GM12878 (cell line): ENCODE measurements around the gene DMRT2. TPM values are rescaled to one million over a fixed set of nuclear protein-coding genes. Genes with fewer than 3 reads are reported as not detected.

Experiments used
- ATAC-seq: fragments of 200-7000 bp; cut with Tn5 transposase; 3 replicates; pipeline ENCODE4 v1.9.1; 2020; ENCODE audit warnings: mild to moderate bottlenecking, moderate library complexity
- BruUV-seq: library from RNA; stranded (reverse); fragments of 400-500 nt; replicated peaks from 2 replicates; lab custom pipeline; 2021; lab: Mats Ljungman, UMichigan
- CTCF ChIA-PET: fragments of 300-600 bp; sonication (Branson Sonifier 250); formaldehyde crosslinking; extraction: SDS; loops from one replicate; lab custom pipeline; 2021; ENCODE audit warnings: inconsistent platforms; lab: Yijun Ruan, JAX
- POLR2A ChIA-PET: fragments of 350-600 bp; formaldehyde crosslinking; extraction: SDS; loops from one replicate; lab custom pipeline; 2021; ENCODE audit warnings: inconsistent platforms; lab: Charles Lee
- RAD21 ChIA-PET: fragments of 300-600 bp; sonication (Branson Sonifier 250); formaldehyde crosslinking; loops from one replicate; lab custom pipeline; 2023; ENCODE audit warnings: antibody characterized with exemption; ENCODE audit not compliant: unreplicated experiment; lab: Charles Lee
- SMC1A ChIA-PET: fragments of 300-600 bp; sonication (Branson Sonifier 250); formaldehyde crosslinking; loops from one replicate; lab custom pipeline; 2023; ENCODE audit not compliant: unreplicated experiment, uncharacterized antibody; lab: Charles Lee
- DNase-seq: peaks from one replicate; pipeline ENCODE4 v3.0.0-alpha.2; 2011; ENCODE audit warnings: low read depth, low spot score
- FAIRE-seq: peaks from 3 replicates; lab custom pipeline; 2011; peaks lifted over from hg19 to GRCh38; lab: Jason Lieb, UNC
- H2AFZ ChIP-seq: 2 replicates; pipeline ENCODE4 v1.6.0; 2011; ENCODE audit warnings: low read depth, low read length, control low read depth; ENCODE audit not compliant: control insufficient read depth
- H3K27ac ChIP-seq: 2 replicates; pipeline ENCODE4 v1.5.1; 2011; ENCODE audit warnings: control low read depth; ENCODE audit not compliant: control insufficient read depth, insufficient read depth
- H3K27me3 ChIP-seq, 2 experiments: replicated peaks in 1 of 2; 2 replicates each; pipeline versions ENCODE4 v1.6.0 to v1.6.1; 2011; ENCODE audit warnings: low read length in 1 of 2; ENCODE audit not compliant: control insufficient read depth in 2 of 2, insufficient read depth in 2 of 2
- H3K36me3 ChIP-seq, 2 experiments: 2 replicates each; pipeline ENCODE4 v1.5.1; 2011; ENCODE audit warnings: low read length in 1 of 2; ENCODE audit not compliant: control insufficient read depth in 2 of 2, insufficient read depth in 2 of 2
- H3K4me1 ChIP-seq: 2 replicates; pipeline ENCODE4 v1.6.1; 2011; ENCODE audit warnings: mild to moderate bottlenecking, low read length, moderate library complexity, mixed read lengths; ENCODE audit not compliant: control insufficient read depth, insufficient read depth
- H3K4me2 ChIP-seq: 2 replicates; pipeline ENCODE4 v1.6.0; 2011; ENCODE audit warnings: control low read depth; ENCODE audit not compliant: control insufficient read depth, insufficient read depth
- H3K4me3 ChIP-seq: fragments of 200-600 bp; sonication (generic); 2 replicates; pipeline ENCODE4 v1.5.1; 2016
- H3K79me2 ChIP-seq: 2 replicates; pipeline ENCODE4 v1.6.0; 2011; ENCODE audit warnings: low read length; ENCODE audit not compliant: control insufficient read depth, insufficient read depth
- H3K9ac ChIP-seq: 2 replicates; pipeline ENCODE4 v1.8.0; 2011; ENCODE audit warnings: low read length, control low read depth, mixed read lengths; ENCODE audit not compliant: control insufficient read depth, insufficient read depth
- H3K9me3 ChIP-seq: replicated peaks from 3 replicates; pipeline ENCODE4 v1.5.1; 2011; ENCODE audit warnings: mild to moderate bottlenecking, low read length; ENCODE audit not compliant: control insufficient read depth, insufficient read depth
- H4K20me1 ChIP-seq: 2 replicates; pipeline ENCODE4 v1.6.0; 2011; ENCODE audit not compliant: control insufficient read depth, insufficient read depth
- NR2F1 ChIP-seq: fragments of 450-650 bp; conservative IDR thresholded peaks from 2 replicates; pipeline ENCODE4 v1.6.1; 2017; ENCODE audit warnings: mild to moderate bottlenecking
- POLR2A ChIP-seq: IDR thresholded peaks from 2 replicates; pipeline ENCODE4 v1.6.1; 2011; ENCODE audit warnings: low read depth, mild to moderate bottlenecking, low read length
- POLR2AphosphoS5 ChIP-seq: IDR thresholded peaks from 2 replicates; pipeline ENCODE4 v1.6.1; 2011; ENCODE audit warnings: mild to moderate bottlenecking, low read length, inconsistent platforms
- SREBF2 ChIP-seq: IDR thresholded peaks from 2 replicates; pipeline ENCODE4 v1.6.1; 2012; ENCODE audit warnings: mild to moderate bottlenecking, low read length
- TCF3 ChIP-seq: IDR thresholded peaks from 2 replicates; pipeline ENCODE4 v1.6.1; 2012; ENCODE audit warnings: low read depth, mild to moderate bottlenecking, low read length, borderline replicate concordance; ENCODE audit not compliant: insufficient read depth
- TCF7 ChIP-seq: IDR thresholded peaks from 2 replicates; pipeline ENCODE4 v1.6.1; 2014; ENCODE audit warnings: antibody characterized with exemption, borderline replicate concordance
- ZNF384 ChIP-seq: IDR thresholded peaks from 2 replicates; pipeline ENCODE4 v1.6.1; 2012; ENCODE audit warnings: low read depth, mild to moderate bottlenecking, low read length, improper control_type of control experiment, borderline replicate concordance
- ZZZ3 ChIP-seq: IDR thresholded peaks from 2 replicates; pipeline ENCODE4 v1.6.1; 2011; ENCODE audit warnings: low read depth; ENCODE audit not compliant: control insufficient read depth, insufficient read length
- WGBS: methylation state at CpG from one replicate; pipeline ENCODE4 v1.1.6; 2016; ENCODE audit warnings: low lambda C conversion rate; ENCODE audit not compliant: insufficient replicate concordance, insufficient coverage; ENCODE audit errors: missing lambda C conversion rate; 5-methylcytosine and 5-hydroxymethylcytosine counted together
- in situ Hi-C: fragments of 300-500 bp; cut with MboI; formaldehyde crosslinking; loops from 9 replicates; pipeline ENCODE4 v1.14.3; 2018; ENCODE audit warnings: mixed read lengths
- intact Hi-C: fragments of 100-400 bp; cut with micrococcal nuclease; formaldehyde crosslinking; loops from one replicate; pipeline ENCODE4 v1.14.2; 2022; ENCODE audit not compliant: unreplicated experiment
- polyA plus RNA-seq, 11 experiments: library from polyadenylated mRNA; depleted of rRNA in 4 of 11; unstranded in 6 of 11; stranded (reverse) in 5 of 11; fragments of >200 nt; fragmentation: Nextera tagmentation in 4 of 11; fragmentation: Illumina TruSeq in 1 of 11; extraction: Ambion mirVana in 4 of 11; extraction: Trizol in 1 of 11; gene quantifications; 1 replicate in 1 of 11; 2 replicates in 10 of 11; pipeline versions ENCODE4 v1.2.1 to v1.2.3, GENCODE V29; 2011 to 2016; ENCODE audit warnings: inconsistent platforms in 2 of 11, missing spikeins in 2 of 11, low read depth in 1 of 11
- total RNA-seq, 4 experiments: library from RNA; depleted of rRNA in 3 of 4; stranded (reverse); fragments of >200 nt in 3 of 4; fragmentation: Illumina TruSeq in 1 of 4; extraction: Trizol in 1 of 4; gene quantifications; 2 replicates each; pipeline versions ENCODE4 v1.2.1 to v1.2.3, GENCODE V29; 2013 to 2021
- TF ChIP-seq, protein P1 (sequence below): IDR thresholded peaks from 2 replicates; pipeline ENCODE4 v1.6.1; 2011; ENCODE audit warnings: low read depth, low read length, improper control_type of control experiment, borderline replicate concordance
- TF ChIP-seq, protein P2 (sequence below): IDR thresholded peaks from 2 replicates; pipeline ENCODE4 v1.6.1; 2011; ENCODE audit warnings: low read depth, mild to moderate bottlenecking, low read length, moderate library complexity, borderline replicate concordance; ENCODE audit errors: extremely low read depth
- TF ChIP-seq, protein P3 (sequence below): fragments of 450-650 bp; IDR thresholded peaks from 2 replicates; pipeline ENCODE4 v1.6.1; 2018; ENCODE audit warnings: borderline replicate concordance, mild to moderate bottlenecking; ENCODE audit not compliant: partially characterized antibody
- TF ChIP-seq, protein P4 (sequence below): IDR thresholded peaks from 2 replicates; pipeline ENCODE4 v1.6.1; 2012; ENCODE audit warnings: mild to moderate bottlenecking, low read depth, low read length
- TF ChIP-seq, protein P5 (sequence below): IDR thresholded peaks from 2 replicates; pipeline ENCODE4 v1.6.1; 2011; ENCODE audit warnings: mild to moderate bottlenecking, low read depth, low read length, moderate library complexity; ENCODE audit not compliant: insufficient replicate concordance

The DMRT2 gene
- total and polyA plus RNA-seq, 10 of the 15 experiments (the other 5 are each of a cell fraction or from before 2014, with no cell fraction given): 0.08 to 50.2 (median 0.69) TPM

DNA sequence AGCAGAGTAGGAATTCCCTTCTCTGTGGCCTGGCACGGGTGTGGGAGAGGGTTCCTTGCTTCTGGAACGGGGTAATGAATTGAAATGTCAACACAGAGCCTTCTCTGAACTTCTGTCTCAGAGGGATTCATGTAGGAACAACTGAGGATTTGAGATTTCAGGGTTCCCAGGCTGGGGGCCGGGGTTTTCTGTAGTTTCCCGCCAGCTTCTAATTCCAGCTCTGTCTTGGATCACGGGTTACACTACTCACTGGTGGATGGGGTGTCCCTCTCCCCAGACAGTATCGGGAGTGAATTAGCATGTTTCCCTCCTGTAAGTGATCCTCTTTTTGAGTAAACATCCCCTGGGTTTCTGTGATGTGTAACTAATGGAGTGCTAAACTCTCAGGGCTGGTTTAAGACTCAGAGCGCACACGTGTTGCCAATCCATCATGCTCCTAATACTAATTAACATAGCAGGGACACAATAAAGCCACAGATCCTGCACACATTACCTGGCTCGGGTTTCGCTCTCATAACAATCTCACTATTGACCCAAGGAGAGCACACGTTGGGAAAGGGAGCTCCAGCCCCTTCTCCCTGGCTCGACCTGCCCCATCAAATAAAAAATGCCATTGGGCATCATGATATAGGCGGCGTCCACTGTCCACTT, 18.1 kb upstream of the DMRT2 start (continued):
- TF ChIP-seq, protein P1, sequence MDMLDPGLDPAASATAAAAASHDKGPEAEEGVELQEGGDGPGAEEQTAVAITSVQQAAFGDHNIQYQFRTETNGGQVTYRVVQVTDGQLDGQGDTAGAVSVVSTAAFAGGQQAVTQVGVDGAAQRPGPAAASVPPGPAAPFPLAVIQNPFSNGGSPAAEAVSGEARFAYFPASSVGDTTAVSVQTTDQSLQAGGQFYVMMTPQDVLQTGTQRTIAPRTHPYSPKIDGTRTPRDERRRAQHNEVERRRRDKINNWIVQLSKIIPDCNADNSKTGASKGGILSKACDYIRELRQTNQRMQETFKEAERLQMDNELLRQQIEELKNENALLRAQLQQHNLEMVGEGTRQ: no peak
- TF ChIP-seq, protein P2, sequence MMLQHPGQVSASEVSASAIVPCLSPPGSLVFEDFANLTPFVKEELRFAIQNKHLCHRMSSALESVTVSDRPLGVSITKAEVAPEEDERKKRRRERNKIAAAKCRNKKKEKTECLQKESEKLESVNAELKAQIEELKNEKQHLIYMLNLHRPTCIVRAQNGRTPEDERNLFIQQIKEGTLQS: no peak
- TF ChIP-seq POLR2AphosphoS5 (no peak), ZNF384 (no peak), POLR2A (no peak), NR2F1 (no peak)
- TF ChIP-seq, protein P3, sequence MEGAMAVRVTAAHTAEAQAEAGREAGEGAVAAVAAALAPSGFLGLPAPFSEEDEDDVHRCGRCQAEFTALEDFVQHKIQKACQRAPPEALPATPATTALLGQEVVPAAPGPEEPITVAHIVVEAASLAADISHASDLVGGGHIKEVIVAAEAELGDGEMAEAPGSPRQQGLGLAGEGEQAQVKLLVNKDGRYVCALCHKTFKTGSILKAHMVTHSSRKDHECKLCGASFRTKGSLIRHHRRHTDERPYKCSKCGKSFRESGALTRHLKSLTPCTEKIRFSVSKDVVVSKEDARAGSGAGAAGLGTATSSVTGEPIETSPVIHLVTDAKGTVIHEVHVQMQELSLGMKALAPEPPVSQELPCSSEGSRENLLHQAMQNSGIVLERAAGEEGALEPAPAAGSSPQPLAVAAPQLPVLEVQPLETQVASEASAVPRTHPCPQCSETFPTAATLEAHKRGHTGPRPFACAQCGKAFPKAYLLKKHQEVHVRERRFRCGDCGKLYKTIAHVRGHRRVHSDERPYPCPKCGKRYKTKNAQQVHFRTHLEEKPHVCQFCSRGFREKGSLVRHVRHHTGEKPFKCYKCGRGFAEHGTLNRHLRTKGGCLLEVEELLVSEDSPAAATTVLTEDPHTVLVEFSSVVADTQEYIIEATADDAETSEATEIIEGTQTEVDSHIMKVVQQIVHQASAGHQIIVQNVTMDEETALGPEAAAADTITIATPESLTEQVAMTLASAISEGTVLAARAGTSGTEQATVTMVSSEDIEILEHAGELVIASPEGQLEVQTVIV: no peak

DNA sequence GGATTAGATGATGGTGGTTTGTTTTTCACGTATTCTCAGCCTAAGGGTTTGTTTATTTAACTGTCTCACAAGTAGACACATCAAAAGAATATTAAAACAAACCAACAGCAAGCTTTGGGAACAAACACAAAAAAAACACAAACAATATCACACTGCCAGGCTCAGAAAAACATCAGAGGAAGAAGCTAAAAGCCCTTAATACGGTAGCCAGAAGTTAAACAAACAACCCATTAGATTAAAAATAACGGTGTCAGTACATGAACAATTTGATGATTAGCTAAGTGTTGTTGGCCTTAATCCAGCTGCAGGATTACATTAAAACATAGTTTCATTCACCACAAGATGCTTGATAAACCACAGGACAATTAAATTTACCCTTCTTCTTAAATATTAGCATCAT, 15.9 kb upstream of the DMRT2 start:
- no peaks in the 10 kb centered on the region for H4K20me1 ChIP-seq
- H3K4me2 ChIP-seq: no peak overlapping the region
- H3K36me3 ChIP-seq: no peaks in the 10 kb centered on the region
- BruUV-seq: no TSS peak
- ChIA-PET RAD21 (interaction anchor here (1.1 kb wide), 1 partner anchor 419 kb away, joined by 3 read pairs; no protein-coding TSS in a partner anchor), CTCF (interaction anchor here (1.0 to 1.5 kb wide), 3 partner anchors 25 to 419 kb away, joined by 3 to 4 read pairs (median 3); no protein-coding TSS in a partner anchor), POLR2A (interaction anchor here (0.6 to 0.7 kb wide), 2 partner anchors 572 to 664 kb away, joined by 3 to 5 read pairs; no protein-coding TSS in a partner anchor), SMC1A (interaction anchor here (0.9 kb wide), 1 partner anchor 23 kb away, joined by 3 read pairs; no protein-coding TSS in a partner anchor)
- no peak for FAIRE-seq
- H3K4me1 ChIP-seq: no peaks in the 10 kb centered on the region
- no peak overlapping the region for H2AFZ ChIP-seq
- H3K27me3 ChIP-seq: no peaks in the 10 kb centered on the region
- H3K79me2 ChIP-seq: no peaks in the 10 kb centered on the region
- 25% methylated on average over 3 of the region's 3 CpGs for WGBS
- intact Hi-C loops: no loop called here
- ATAC-seq: no peak
- in situ Hi-C loops: no loop called here
- H3K9me3 ChIP-seq: no peaks in the 10 kb centered on the region
- DNase-seq: no peak
- no peak overlapping the region for H3K9ac ChIP-seq
- H3K4me3 ChIP-seq: no peak overlapping the region
- H3K27ac ChIP-seq: no peak overlapping the region
- TF ChIP-seq, protein P4, sequence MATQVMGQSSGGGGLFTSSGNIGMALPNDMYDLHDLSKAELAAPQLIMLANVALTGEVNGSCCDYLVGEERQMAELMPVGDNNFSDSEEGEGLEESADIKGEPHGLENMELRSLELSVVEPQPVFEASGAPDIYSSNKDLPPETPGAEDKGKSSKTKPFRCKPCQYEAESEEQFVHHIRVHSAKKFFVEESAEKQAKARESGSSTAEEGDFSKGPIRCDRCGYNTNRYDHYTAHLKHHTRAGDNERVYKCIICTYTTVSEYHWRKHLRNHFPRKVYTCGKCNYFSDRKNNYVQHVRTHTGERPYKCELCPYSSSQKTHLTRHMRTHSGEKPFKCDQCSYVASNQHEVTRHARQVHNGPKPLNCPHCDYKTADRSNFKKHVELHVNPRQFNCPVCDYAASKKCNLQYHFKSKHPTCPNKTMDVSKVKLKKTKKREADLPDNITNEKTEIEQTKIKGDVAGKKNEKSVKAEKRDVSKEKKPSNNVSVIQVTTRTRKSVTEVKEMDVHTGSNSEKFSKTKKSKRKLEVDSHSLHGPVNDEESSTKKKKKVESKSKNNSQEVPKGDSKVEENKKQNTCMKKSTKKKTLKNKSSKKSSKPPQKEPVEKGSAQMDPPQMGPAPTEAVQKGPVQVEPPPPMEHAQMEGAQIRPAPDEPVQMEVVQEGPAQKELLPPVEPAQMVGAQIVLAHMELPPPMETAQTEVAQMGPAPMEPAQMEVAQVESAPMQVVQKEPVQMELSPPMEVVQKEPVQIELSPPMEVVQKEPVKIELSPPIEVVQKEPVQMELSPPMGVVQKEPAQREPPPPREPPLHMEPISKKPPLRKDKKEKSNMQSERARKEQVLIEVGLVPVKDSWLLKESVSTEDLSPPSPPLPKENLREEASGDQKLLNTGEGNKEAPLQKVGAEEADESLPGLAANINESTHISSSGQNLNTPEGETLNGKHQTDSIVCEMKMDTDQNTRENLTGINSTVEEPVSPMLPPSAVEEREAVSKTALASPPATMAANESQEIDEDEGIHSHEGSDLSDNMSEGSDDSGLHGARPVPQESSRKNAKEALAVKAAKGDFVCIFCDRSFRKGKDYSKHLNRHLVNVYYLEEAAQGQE: no peak
- TF ChIP-seq TCF7: no peak
- no peak for TF ChIP-seq TCF3
- no peak for TF ChIP-seq ZZZ3
- no peak for TF ChIP-seq SREBF2
- TF ChIP-seq, protein P5, sequence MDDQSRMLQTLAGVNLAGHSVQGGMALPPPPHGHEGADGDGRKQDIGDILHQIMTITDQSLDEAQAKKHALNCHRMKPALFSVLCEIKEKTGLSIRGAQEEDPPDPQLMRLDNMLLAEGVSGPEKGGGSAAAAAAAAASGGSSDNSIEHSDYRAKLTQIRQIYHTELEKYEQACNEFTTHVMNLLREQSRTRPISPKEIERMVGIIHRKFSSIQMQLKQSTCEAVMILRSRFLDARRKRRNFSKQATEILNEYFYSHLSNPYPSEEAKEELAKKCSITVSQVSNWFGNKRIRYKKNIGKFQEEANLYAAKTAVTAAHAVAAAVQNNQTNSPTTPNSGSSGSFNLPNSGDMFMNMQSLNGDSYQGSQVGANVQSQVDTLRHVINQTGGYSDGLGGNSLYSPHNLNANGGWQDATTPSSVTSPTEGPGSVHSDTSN: no peak
- no peak for TF ChIP-seq POLR2A
